HCT116 (cell line): ENCODE results near the gene HCST.

Experiments used
- CTCF ChIP-seq, 3 experiments: fragments of 200-600 bp in 1 of 3; sonication (generic) in 1 of 3; IDR thresholded peaks in 2 of 3; conservative IDR thresholded peaks in 1 of 3; 2 replicates each; pipeline ENCODE4 v1.5.1; 2012 to 2017; ENCODE audit warnings: low read depth in 2 of 3, low read length in 2 of 3, antibody characterized with exemption in 1 of 3, borderline replicate concordance in 1 of 3, control low read depth in 1 of 3, mild to moderate bottlenecking in 1 of 3, mixed read lengths in 1 of 3, mixed run types in 1 of 3, moderate library complexity in 1 of 3; ENCODE audit not compliant: insufficient read depth in 1 of 3
- EZH2phosphoT487 ChIP-seq: fragments of 200-600 bp; IDR thresholded peaks from 2 replicates; pipeline ENCODE4 v1.6.1; 2018; ENCODE audit warnings: antibody characterized with exemption, borderline replicate concordance
- JUND ChIP-seq: IDR thresholded peaks from 2 replicates; pipeline ENCODE4 v1.6.1; 2012
- POLR2A ChIP-seq: IDR thresholded peaks from 2 replicates; pipeline ENCODE4 v1.7.0; 2011; ENCODE audit warnings: borderline replicate concordance; ENCODE audit not compliant: insufficient read depth, insufficient read length; ENCODE audit errors: extremely low read depth
- ZFX ChIP-seq: fragments of 450-650 bp; IDR thresholded peaks from 2 replicates; pipeline ENCODE4 v1.6.1; 2017

DNA sequence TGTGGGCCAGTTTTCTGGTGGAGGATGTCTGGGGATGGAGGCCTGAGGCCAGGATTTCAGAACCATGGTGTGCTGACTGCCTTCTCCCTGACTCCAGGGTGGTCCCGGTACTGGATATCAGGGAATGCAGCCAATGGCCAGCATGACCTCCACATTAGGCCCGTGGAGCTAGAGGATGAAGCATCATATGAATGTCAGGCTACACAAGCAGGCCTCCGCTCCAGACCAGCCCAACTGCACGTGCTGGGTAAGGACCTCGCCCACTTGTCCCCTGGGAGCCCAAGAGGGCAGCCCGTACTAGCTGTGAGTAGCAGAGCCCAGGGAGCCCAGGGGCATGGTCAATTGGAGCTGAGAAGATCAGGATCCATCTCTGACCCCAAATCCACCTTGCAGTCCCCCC lies 44.0 kb upstream of the HCST start:
- TF ChIP-seq CTCF (IDR thresholded peaks at IDR 0.05 in 2 of 3, conservative IDR thresholded peaks at IDR 0.05 in 1 of 3; ENCODE audit: borderline replicate concordance in 1 of 3, insufficient read depth in 1 of 3, low read depth in 2 of 3, low read length in 2 of 3) (no peak), POLR2A (no peak), EZH2phosphoT487 (no peak), JUND (no peak), ZFX (no peak)
